DND-41 (cell line): ENCODE results near the gene WIPI1.

Experiments used
- ATAC-seq: fragments of 200-7000 bp; cut with Tn5 transposase; 3 replicates; pipeline ENCODE4 v1.9.1; 2021; ENCODE audit warnings: low read depth; ENCODE audit not compliant: insufficient read depth
- DNase-seq: peaks from one replicate; pipeline ENCODE4 v3.0.0-alpha.2; 2020
- H2AFZ ChIP-seq: 2 replicates; pipeline ENCODE4 v1.6.0; 2012; ENCODE audit warnings: low read depth, low read length
- H3K27ac ChIP-seq: 2 replicates; pipeline ENCODE4 v1.5.1; 2012; ENCODE audit warnings: low read length, inconsistent platforms
- H3K27me3 ChIP-seq: fragments of 200-600 bp; sonication (generic); 2 replicates; pipeline ENCODE4 v1.6.0; 2012; ENCODE audit warnings: low read length, mild to moderate bottlenecking, inconsistent platforms; ENCODE audit not compliant: insufficient read depth, poor library complexity
- H3K36me3 ChIP-seq: 2 replicates; pipeline ENCODE4 v1.5.1; 2012; ENCODE audit warnings: low read length, inconsistent platforms; ENCODE audit not compliant: insufficient read depth
- H3K4me1 ChIP-seq: 2 replicates; pipeline ENCODE4 v1.5.1; 2012; ENCODE audit warnings: mild to moderate bottlenecking, low read length; ENCODE audit not compliant: insufficient read depth
- H3K4me2 ChIP-seq: 2 replicates; pipeline ENCODE4 v1.6.0; 2012; ENCODE audit warnings: mild to moderate bottlenecking, moderate library complexity, low read length, inconsistent platforms; ENCODE audit not compliant: insufficient read depth
- H3K4me3 ChIP-seq, 2 experiments: fragments of 200-600 bp in 1 of 2; shearing (Covaris generic) in 1 of 2; 2 replicates each; pipeline ENCODE4 v1.5.1; 2012 to 2016; ENCODE audit warnings: inconsistent platforms in 2 of 2, low read length in 2 of 2, mild to moderate bottlenecking in 2 of 2, low read depth in 1 of 2, moderate library complexity in 1 of 2
- H3K79me2 ChIP-seq: 2 replicates; pipeline ENCODE4 v1.6.0; 2012; ENCODE audit warnings: low read length, inconsistent platforms; ENCODE audit not compliant: insufficient read depth
- H3K9ac ChIP-seq: 2 replicates; pipeline ENCODE4 v1.6.0; 2012; ENCODE audit warnings: low read depth, mild to moderate bottlenecking, inconsistent platforms, low read length, moderate library complexity
- H3K9me3 ChIP-seq: 2 replicates; pipeline ENCODE4 v1.5.1; 2012; ENCODE audit warnings: low read length, moderate library complexity, mild to moderate bottlenecking, inconsistent platforms; ENCODE audit not compliant: insufficient read depth, severe bottlenecking
- H4K20me1 ChIP-seq: 2 replicates; pipeline ENCODE4 v1.6.0; 2012; ENCODE audit warnings: low read length; ENCODE audit not compliant: insufficient read depth
- CTCF ChIP-seq: IDR thresholded peaks from 2 replicates; pipeline ENCODE4 v1.5.1; 2012; ENCODE audit warnings: borderline replicate concordance, low read length, moderate library complexity, mild to moderate bottlenecking; ENCODE audit not compliant: poor library complexity, severe bottlenecking; ENCODE audit errors: extremely low read depth
- EZH2 ChIP-seq: IDR thresholded peaks from 3 replicates; pipeline ENCODE4 v1.6.1; 2012; ENCODE audit warnings: borderline replicate concordance, low read depth, mild to moderate bottlenecking, moderate library complexity, low read length, inconsistent platforms; ENCODE audit not compliant: severe bottlenecking

The WIPI1 gene

DNA sequence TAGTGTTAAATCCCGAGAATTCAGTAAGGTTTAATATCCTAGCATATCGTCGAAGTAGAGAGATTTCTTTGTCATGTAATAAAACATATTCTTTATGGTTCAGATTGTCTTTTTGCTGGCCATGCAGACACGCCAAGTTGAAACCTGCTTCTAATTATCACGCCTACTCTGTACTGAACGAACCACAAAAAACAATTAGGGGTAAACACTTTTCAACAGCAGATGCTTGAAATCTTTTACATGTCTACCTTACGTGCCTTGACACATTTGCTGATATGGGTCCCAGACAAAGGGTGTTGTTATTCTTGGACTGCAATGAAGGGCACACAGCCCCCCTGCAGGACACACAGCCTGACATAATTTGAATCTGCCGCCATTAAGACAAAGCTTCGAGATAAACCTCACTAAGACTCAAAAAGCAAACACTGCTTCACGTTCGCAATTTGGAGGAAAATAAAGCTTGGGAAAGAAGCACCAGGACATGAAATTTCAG is 13.3 kb downstream of the WIPI1 start:
- H3K9ac ChIP-seq = no peak overlapping the region
- no peak overlapping the region for H3K27ac ChIP-seq
- no peak for DNase-seq
- no peaks in the 10 kb centered on the region for H3K36me3 ChIP-seq
- no peak for ATAC-seq
- H3K4me2 ChIP-seq = no peak overlapping the region
- no peaks in the 10 kb centered on the region for H3K27me3 ChIP-seq
- H3K79me2 ChIP-seq = no peaks in the 10 kb centered on the region
- H3K4me3 ChIP-seq = no peak overlapping the region
- no peaks in the 10 kb centered on the region for H3K4me1 ChIP-seq
- no peak overlapping the region for H2AFZ ChIP-seq
- no peaks in the 10 kb centered on the region for H3K9me3 ChIP-seq
- H4K20me1 ChIP-seq = no peaks in the 10 kb centered on the region
- TF ChIP-seq CTCF = no peak
- TF ChIP-seq EZH2 = no peak

- Histone ChIP-seq H4K20me1 (no peaks in the 10 kb centered on the region), H3K4me3 (no peak overlapping the region), H3K36me3 (no peaks in the 10 kb centered on the region), H3K27ac (no peak overlapping the region), H2AFZ (no peak overlapping the region), H3K9me3 (no peaks in the 10 kb centered on the region), H3K27me3 (no peaks in the 10 kb centered on the region), H3K4me2 (no peak overlapping the region), H3K79me2 (no peaks in the 10 kb centered on the region), H3K4me1 (peaks cover 23% of the 10 kb centered on the region), H3K9ac (no peak overlapping the region)
- TF ChIP-seq CTCF = no peak
- no peak for TF ChIP-seq EZH2
- ATAC-seq (no peak), DNase-seq (no peak)
Measured at GRCh38 chr17:68441070-68441770, 16.1 kb downstream of the WIPI1 start.

GRCh38 chr17:68440526-68440925 is 16.8 kb downstream of the WIPI1 start:
- no peak overlapping the region for H2AFZ ChIP-seq
- H3K4me2 ChIP-seq = no peak overlapping the region

More at GRCh38 chr17:68440526-68440925, 16.8 kb downstream of the WIPI1 start:
- H3K4me1 ChIP-seq = peaks cover 30% of the 10 kb centered on the region
- H3K27ac ChIP-seq = no peak overlapping the region
- H3K9ac ChIP-seq = no peak overlapping the region
- DNase-seq = no peak
- H3K36me3 ChIP-seq = no peaks in the 10 kb centered on the region
- TF ChIP-seq CTCF (no peak), EZH2 (no peak)
- no peaks in the 10 kb centered on the region for H3K9me3 ChIP-seq
- no peaks in the 10 kb centered on the region for H3K79me2 ChIP-seq
- H4K20me1 ChIP-seq = no peaks in the 10 kb centered on the region
- no peak for ATAC-seq
- H3K27me3 ChIP-seq = no peaks in the 10 kb centered on the region
- no peak overlapping the region for H3K4me3 ChIP-seq
